HG03066 (cell line): ENCODE results near the gene WEE1.
"Not testable (repeated sequence)": the region's sequence is repeated elsewhere in the genome, so short reads cannot be mapped to it uniquely, and the experiment has no call there.

ENCODE experiments used
- ATAC-seq: cut with Tn5 transposase; IDR thresholded peaks from one replicate; pipeline ENCODE4 v1.9.1; 2021; ENCODE audit warnings: low read depth; ENCODE audit not compliant: unreplicated experiment

WEE1 gene

GRCh38 chr11:9616858-9617257 is 43.4 kb downstream of the WEE1 start:
- no peak for ATAC-seq

GRCh38 chr11:9617940-9618339 is 44.5 kb downstream of the WEE1 start:
- no peak for ATAC-seq

GRCh38 chr11:9619004-9619403 is 45.5 kb downstream of the WEE1 start:
- ATAC-seq, result no peak

GRCh38 chr11:9619971-9620370 is 46.5 kb downstream of the WEE1 start:
- no peak for ATAC-seq

GRCh38 chr11:9622353-9622752 is 48.9 kb downstream of the WEE1 start:
- not testable (repeated sequence) for ATAC-seq

- not testable (repeated sequence) for ATAC-seq
These were observed 49.6 kb downstream of the WEE1 start for GRCh38 chr11:9623053-9623452.

GRCh38 chr11:9624448-9624847 is 51.0 kb downstream of the WEE1 start:
- no peak for ATAC-seq

GRCh38 chr11:9625162-9625561 is 51.7 kb downstream of the WEE1 start:
- no peak for ATAC-seq

GRCh38 chr11:9625728-9626127 is 52.3 kb downstream of the WEE1 start:
- ATAC-seq, result no peak

- ATAC-seq, result no peak
These were observed 53.3 kb downstream of the WEE1 start for GRCh38 chr11:9626496-9627394.

GRCh38 chr11:9629064-9629463 is 55.6 kb downstream of the WEE1 start:
- no peak for ATAC-seq

- ATAC-seq, result no peak
These were observed 60.2 kb downstream of the WEE1 start for GRCh38 chr11:9633679-9634078.

GRCh38 chr11:9636691-9637090 is 63.2 kb downstream of the WEE1 start:
- ATAC-seq, result no peak

GRCh38 chr11:9639099-9639498 is 65.6 kb downstream of the WEE1 start:
- no peak for ATAC-seq
